HepG2 (cell line): ENCODE results near the gene TASOR2. TPM values are rescaled to one million over a fixed set of nuclear protein-coding genes. Genes with fewer than 3 reads are reported as not detected.

Source experiments
- ARID5B ChIP-seq: IDR thresholded peaks from 2 replicates; pipeline ENCODE4 v1.4.0; 2020; ENCODE audit warnings: mild to moderate bottlenecking, missing genetic modification reagents
- BCL6 ChIP-seq: IDR thresholded peaks from 2 replicates; pipeline ENCODE4 v1.6.1; 2016; ENCODE audit warnings: missing genetic modification reagents, missing compliant biosample characterization
- DBP ChIP-seq: sonication (generic); formaldehyde crosslinking; IDR thresholded peaks from 2 replicates; pipeline ENCODE4 v1.4.0; 2020; ENCODE audit warnings: missing genetic modification reagents; ENCODE audit errors: not compliant biosample characterization
- DMAP1 ChIP-seq: IDR thresholded peaks from 2 replicates; pipeline ENCODE4 v1.6.1; 2016
- HNRNPK ChIP-seq: fragments of 200-400 bp; formaldehyde crosslinking; IDR thresholded peaks from 2 replicates; pipeline ENCODE4 v1.6.1; 2018; ENCODE audit warnings: low read length, low read depth, moderate library complexity, mild to moderate bottlenecking; ENCODE audit not compliant: poor library complexity, severe bottlenecking
- MIER2 ChIP-seq: IDR thresholded peaks from 2 replicates; pipeline ENCODE4 v1.6.1; 2016; ENCODE audit warnings: missing biosample characterization, missing genetic modification reagents
- MXD1 ChIP-seq: sonication (generic); formaldehyde crosslinking; IDR thresholded peaks from 2 replicates; pipeline ENCODE4 v1.4.0; 2020; ENCODE audit warnings: mild to moderate bottlenecking, missing genetic modification reagents
- NR2C2 ChIP-seq: sonication (generic); formaldehyde crosslinking; IDR thresholded peaks from 2 replicates; pipeline ENCODE4 v1.4.0; 2020; ENCODE audit warnings: missing genetic modification reagents, mild to moderate bottlenecking, moderate library complexity, borderline replicate concordance
- PHF20 ChIP-seq: sonication (generic); formaldehyde crosslinking; IDR thresholded peaks from 2 replicates; pipeline ENCODE4 v1.5.0; 2020; ENCODE audit warnings: mild to moderate bottlenecking, missing genetic modification reagents
- RXRB ChIP-seq: IDR thresholded peaks from 2 replicates; pipeline ENCODE4 v1.6.1; 2016; ENCODE audit warnings: borderline replicate concordance, missing genetic modification reagents, missing compliant biosample characterization
- SNAI1 ChIP-seq: sonication (generic); formaldehyde crosslinking; IDR thresholded peaks from 2 replicates; pipeline ENCODE4 v1.5.0; 2020; ENCODE audit warnings: mild to moderate bottlenecking, missing genetic modification reagents, borderline replicate concordance
- SRY ChIP-seq: sonication (generic); formaldehyde crosslinking; IDR thresholded peaks from 2 replicates; pipeline ENCODE4 v1.8.0; 2022; ENCODE audit warnings: mild to moderate bottlenecking, missing genetic modification reagents
- STAG1 ChIP-seq: sonication (generic); formaldehyde crosslinking; IDR thresholded peaks from 2 replicates; pipeline ENCODE4 v1.4.0; 2020; ENCODE audit warnings: missing genetic modification reagents
- TEAD3 ChIP-seq: optimal IDR thresholded peaks from 2 replicates; pipeline ENCODE3; 2016; ENCODE audit warnings: borderline replicate concordance
- TFAP4 ChIP-seq: sonication (generic); IDR thresholded peaks from 2 replicates; pipeline ENCODE4 v1.6.1; 2016; ENCODE audit warnings: low read depth, borderline replicate concordance
- ZNF207 ChIP-seq: fragments of 450-650 bp; IDR thresholded peaks from 2 replicates; pipeline ENCODE4 v1.6.1; 2016; ENCODE audit warnings: antibody characterized with exemption, borderline replicate concordance
- ZNF350 ChIP-seq: sonication (generic); formaldehyde crosslinking; IDR thresholded peaks from 2 replicates; pipeline ENCODE4 v1.4.0; 2020; ENCODE audit warnings: mild to moderate bottlenecking, low read depth, missing genetic modification reagents, borderline replicate concordance
- ZNF558 ChIP-seq: sonication (generic); formaldehyde crosslinking; IDR thresholded peaks from 2 replicates; pipeline ENCODE4 v1.9.0; 2022; ENCODE audit warnings: mild to moderate bottlenecking, missing genetic modification reagents, borderline replicate concordance
- polyA plus RNA-seq, 8 experiments: library from polyadenylated mRNA; depleted of rRNA in 3 of 8; stranded (reverse) in 7 of 8; unstranded in 1 of 8; fragments of >200 nt; fragmentation: Illumina TruSeq in 4 of 8; extraction: Trizol in 4 of 8; gene quantifications; 2 replicates each; pipeline versions ENCODE4 v1.2.1 to v1.2.3, GENCODE V29; 2011 to 2016; ENCODE audit warnings: low read depth in 4 of 8, missing spikeins in 1 of 8, mixed read lengths in 1 of 8; ENCODE audit not compliant: insufficient read depth in 1 of 8
- total RNA-seq, 5 experiments: library from RNA; depleted of rRNA; stranded (reverse); fragments of >200 nt; fragmentation: Illumina TruSeq; extraction: Trizol; gene quantifications; 2 replicates each; pipeline ENCODE4 v1.2.3, GENCODE V29; 2016; ENCODE audit warnings: low read depth in 1 of 5
- TF ChIP-seq, protein P1 (sequence below): sonication (generic); formaldehyde crosslinking; IDR thresholded peaks from 2 replicates; pipeline ENCODE4 v1.5.0; 2020; ENCODE audit warnings: mild to moderate bottlenecking, low read depth, missing genetic modification reagents, borderline replicate concordance
- TF ChIP-seq, protein P2 (sequence below), 2 experiments: fragments of 450-650 bp in 1 of 2; sonication (generic) in 1 of 2; formaldehyde crosslinking; IDR thresholded peaks; 2 replicates each; pipeline versions ENCODE4 v1.5.0 to v1.8.0; 2020 to 2022; ENCODE audit warnings: mild to moderate bottlenecking in 1 of 2, missing genetic modification reagents in 1 of 2

TASOR2 gene
- total and polyA plus RNA-seq, 2 of the 13 experiments (the other 11 are each of a cell fraction or from before 2014, with no cell fraction given), result 24.2 to 55.3 TPM

DNA sequence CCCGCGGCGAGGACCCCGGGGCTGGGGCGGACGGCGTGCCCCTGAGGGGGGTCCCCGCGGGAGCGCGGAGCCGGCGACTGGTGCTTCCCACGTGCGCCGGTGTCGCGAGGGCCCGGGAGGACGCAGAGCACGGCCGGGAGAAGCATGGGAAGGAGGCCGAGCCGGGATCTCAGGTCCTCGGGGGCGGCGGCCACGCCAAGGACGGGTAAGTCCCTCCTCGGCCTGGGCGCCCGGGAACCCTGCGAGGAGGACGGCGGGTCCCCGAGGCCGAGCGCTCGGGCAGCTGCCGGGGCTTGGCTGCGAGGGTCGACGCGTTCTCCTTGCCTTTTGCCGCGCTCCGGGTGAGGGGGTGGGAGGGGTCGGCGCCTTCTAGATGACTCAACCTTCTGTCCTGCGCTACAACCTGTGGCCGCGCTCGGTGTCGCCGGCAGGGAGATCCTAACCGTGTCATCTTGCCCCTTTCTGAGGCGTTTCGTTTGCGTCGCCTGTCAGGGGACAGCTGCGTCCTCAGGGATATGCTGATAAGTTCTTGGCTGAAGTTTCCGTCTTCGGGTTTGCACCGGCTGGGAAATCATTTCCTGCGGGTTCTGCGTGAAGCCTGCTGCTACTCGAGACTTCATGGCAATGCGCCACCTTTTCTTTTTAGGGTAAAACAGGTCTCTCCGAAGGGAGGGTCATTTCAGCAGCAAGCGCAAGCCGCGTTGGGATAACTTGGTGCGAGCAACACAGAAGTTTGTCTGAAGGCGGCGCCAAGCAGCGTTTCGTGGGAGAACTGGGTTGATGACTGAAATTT lies 529 bp downstream of the TASOR2 start (continued):
- 0 out of 2 replicates have a peak, but pooled peaks have one; percentile 35 for TF ChIP-seq ARID5B (CRISPR knock-in tag)
- no peak; the same call in 1 of the 2 replicates for TF ChIP-seq TFAP4
- 0 out of 2 replicates have a peak, but pooled peaks have one; percentile 46 for TF ChIP-seq DMAP1 (CRISPR knock-in tag)
- TF ChIP-seq ZNF207, result no peak
- 0 out of 2 replicates have a peak, but pooled peaks have one; percentile 14 for TF ChIP-seq RXRB
- TF ChIP-seq ZNF350 (CRISPR knock-in tag), result 0 out of 2 replicates have a peak, but pooled peaks have one; percentile 6
- TF ChIP-seq NR2C2 (CRISPR knock-in tag), result peak; percentile 96
- no peak for TF ChIP-seq PHF20 (CRISPR knock-in tag)
- TF ChIP-seq ZNF558 (CRISPR knock-in tag), result 0 out of 2 replicates have a peak, but pooled peaks have one; percentile 10
- 0 out of 2 replicates have a peak, but pooled peaks have one; percentile 66 for TF ChIP-seq SRY
- TF ChIP-seq MIER2 (CRISPR knock-in tag), result 0 out of 2 replicates have a peak, but pooled peaks have one; percentile 20
- peak; percentile 76; the same call in 1 of the 2 replicates for TF ChIP-seq MXD1
- TF ChIP-seq STAG1 (CRISPR knock-in tag), result peak; percentile 63
- no peak for TF ChIP-seq DBP (CRISPR knock-in tag)
- 0 out of 2 replicates have a peak, but pooled peaks have one; percentile 8 for TF ChIP-seq BCL6 (CRISPR knock-in tag)
- TF ChIP-seq, protein P1, sequence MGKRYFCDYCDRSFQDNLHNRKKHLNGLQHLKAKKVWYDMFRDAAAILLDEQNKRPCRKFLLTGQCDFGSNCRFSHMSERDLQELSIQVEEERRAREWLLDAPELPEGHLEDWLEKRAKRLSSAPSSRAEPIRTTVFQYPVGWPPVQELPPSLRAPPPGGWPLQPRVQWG (CRISPR knock-in tag), result no peak
- TF ChIP-seq, protein P2, sequence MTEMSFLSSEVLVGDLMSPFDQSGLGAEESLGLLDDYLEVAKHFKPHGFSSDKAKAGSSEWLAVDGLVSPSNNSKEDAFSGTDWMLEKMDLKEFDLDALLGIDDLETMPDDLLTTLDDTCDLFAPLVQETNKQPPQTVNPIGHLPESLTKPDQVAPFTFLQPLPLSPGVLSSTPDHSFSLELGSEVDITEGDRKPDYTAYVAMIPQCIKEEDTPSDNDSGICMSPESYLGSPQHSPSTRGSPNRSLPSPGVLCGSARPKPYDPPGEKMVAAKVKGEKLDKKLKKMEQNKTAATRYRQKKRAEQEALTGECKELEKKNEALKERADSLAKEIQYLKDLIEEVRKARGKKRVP (CRISPR knock-in tag; IDR thresholded peaks at IDR 0.05), result peak in 1 of 2 experiments; percentile 22; a peak in 1 of 4 replicates
- 0 out of 2 replicates have a peak, but pooled peaks have one; percentile 23 for TF ChIP-seq SNAI1
- TF ChIP-seq HNRNPK, result peak; percentile 22
- TF ChIP-seq TEAD3, result peak; percentile 42
